Mesodermal cell (in vitro differentiated cells): ENCODE results near the gene MUC5B.
"Not testable (repeated sequence)": the region's sequence is repeated elsewhere in the genome, so short reads cannot be mapped to it uniquely, and the experiment has no call there.

Experiments
- H3K27ac ChIP-seq: 2 replicates; pipeline ENCODE4 v1.7.0; 2013; ENCODE audit warnings: mild to moderate bottlenecking, low read depth, low read length, moderate library complexity; ENCODE audit not compliant: severe bottlenecking
- H3K36me3 ChIP-seq: 2 replicates; pipeline ENCODE4 v1.7.1; 2013; ENCODE audit warnings: mild to moderate bottlenecking, low read length, moderate library complexity; ENCODE audit not compliant: control insufficient read depth, insufficient read depth
- H3K4me1 ChIP-seq: one replicate; pipeline ENCODE4 v1.7.1; 2013; ENCODE audit warnings: mild to moderate bottlenecking, low read length; ENCODE audit not compliant: insufficient read depth, control insufficient read depth, poor library complexity, severe bottlenecking
- H3K4me3 ChIP-seq: 2 replicates; pipeline ENCODE4 v1.7.0; 2013; ENCODE audit warnings: low read length, control low read depth, mild to moderate bottlenecking; ENCODE audit not compliant: insufficient read depth, poor library complexity, severe bottlenecking; ENCODE audit errors: extremely low read depth
- H3K9me3 ChIP-seq: 2 replicates; pipeline ENCODE4 v1.7.1; 2013; ENCODE audit warnings: mild to moderate bottlenecking, low read length, moderate library complexity; ENCODE audit not compliant: control insufficient read depth
- WGBS, 2 experiments: methylation state at CpG; one replicate each; pipeline ENCODE4 v1.1.5; 2013; ENCODE audit warnings: missing lambda C conversion rate in 2 of 2; ENCODE audit not compliant: insufficient coverage in 2 of 2; 5-methylcytosine and 5-hydroxymethylcytosine counted together

MUC5B gene

DNA sequence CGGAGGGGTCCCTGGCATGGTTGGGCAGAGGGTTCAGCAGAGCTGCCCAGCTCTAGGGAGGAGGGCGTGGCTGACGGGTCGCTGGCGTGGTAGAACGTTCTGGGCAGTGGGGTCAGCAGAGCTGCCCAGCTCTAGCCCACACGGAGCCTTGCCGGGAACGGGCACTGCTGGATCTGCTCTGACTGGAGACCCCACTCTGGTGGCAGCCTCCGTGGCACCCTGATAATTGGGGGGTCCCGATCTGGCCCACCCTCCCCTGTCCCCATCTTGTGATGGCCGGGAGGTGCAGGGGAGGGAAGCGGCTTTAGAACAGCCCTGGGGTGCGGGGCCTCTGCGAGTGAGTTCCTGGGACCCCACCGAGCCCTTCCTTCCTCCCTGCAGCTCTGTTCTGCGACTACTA, 43.2 kb upstream of the MUC5B start:
- H3K27ac ChIP-seq = no peak overlapping the region
- no peak overlapping the region for H3K4me3 ChIP-seq
- H3K4me1 ChIP-seq = no peaks in the 10 kb centered on the region
- no peaks in the 10 kb centered on the region for H3K36me3 ChIP-seq
- H3K9me3 ChIP-seq = no peaks in the 10 kb centered on the region
- WGBS, 2 experiments = 86 to 89% methylated on average over 15 to 16 of the region's 17 CpGs

DNA sequence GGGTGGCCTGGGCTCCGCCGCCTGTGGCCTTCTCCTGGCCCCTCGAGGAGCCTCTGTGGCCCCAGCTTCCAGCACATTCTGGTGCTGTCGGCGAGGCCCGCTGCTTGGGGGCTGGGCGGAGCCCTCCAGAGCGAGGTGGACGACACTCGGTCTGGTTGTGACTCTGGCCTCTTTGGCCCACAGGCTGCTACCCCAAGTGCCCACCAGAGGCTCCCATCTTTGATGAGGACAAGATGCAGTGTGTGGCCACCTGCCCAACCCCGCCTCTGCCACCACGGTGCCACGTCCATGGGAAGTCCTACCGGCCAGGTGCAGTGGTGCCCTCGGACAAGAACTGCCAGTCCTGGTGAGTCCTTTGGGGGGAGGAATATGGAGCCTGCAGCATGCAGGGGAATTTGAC, 42.7 kb upstream of the MUC5B start:
- H3K4me3 ChIP-seq = no peak overlapping the region
- 82% methylated on average over 13 to 15 of the region's 15 CpGs for WGBS, 2 experiments

DNA sequence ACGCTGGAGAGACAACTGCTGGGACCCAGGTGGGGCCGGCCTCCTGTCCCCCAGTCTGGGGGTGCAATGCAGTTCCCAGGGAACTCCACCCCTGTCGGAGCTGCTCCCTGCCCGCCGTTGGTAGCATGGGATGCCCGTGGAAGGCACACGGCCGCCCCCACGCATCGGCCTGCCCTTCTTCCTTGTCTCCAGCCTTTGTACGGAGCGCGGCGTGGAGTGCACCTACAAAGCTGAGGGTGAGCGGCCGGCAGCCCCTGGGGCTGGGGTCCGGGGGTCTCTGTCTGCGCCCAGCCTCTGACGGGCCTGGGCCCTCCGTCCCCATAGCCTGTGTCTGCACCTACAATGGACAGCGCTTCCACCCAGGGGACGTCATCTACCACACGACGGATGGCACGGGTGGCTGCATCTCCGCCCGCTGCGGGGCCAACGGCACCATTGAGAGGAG, 41.9 kb upstream of the MUC5B start:
- Histone ChIP-seq H3K27ac (no peak overlapping the region), H3K9me3 (no peaks in the 10 kb centered on the region), H3K36me3 (no peaks in the 10 kb centered on the region), H3K4me1 (no peaks in the 10 kb centered on the region), H3K4me3 (no peak overlapping the region)
- WGBS, 2 experiments = 90 to 93% methylated on average over 26 of the region's 29 CpGs

More for the DNA sequence above, 42.7 kb upstream of the MUC5B start:
- no peaks in the 10 kb centered on the region for H3K4me1 ChIP-seq
- no peaks in the 10 kb centered on the region for H3K36me3 ChIP-seq
- no peaks in the 10 kb centered on the region for H3K9me3 ChIP-seq
- H3K27ac ChIP-seq = no peak overlapping the region

DNA sequence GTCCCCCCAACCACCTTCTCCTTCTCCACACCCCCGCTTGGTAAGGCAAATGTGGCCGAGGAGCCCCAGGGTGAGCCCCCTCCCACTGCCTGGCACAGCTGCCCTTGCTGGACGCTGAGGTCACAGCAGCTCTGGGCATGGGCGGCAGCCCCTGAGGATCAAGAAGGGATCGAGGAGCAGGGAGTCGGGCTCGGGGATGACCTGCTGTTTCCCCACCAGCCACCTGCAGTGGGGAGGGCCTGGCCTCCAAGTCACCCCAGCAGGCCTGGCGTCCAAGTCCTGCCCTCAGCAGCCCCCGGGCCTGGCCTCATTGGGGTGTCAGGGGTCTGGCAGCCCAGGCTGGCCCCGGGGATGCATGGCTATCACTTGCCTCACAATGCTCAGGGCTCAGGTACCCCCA, 41.4 kb upstream of the MUC5B start:
- no peaks in the 10 kb centered on the region for H3K4me1 ChIP-seq
- H3K27ac ChIP-seq = no peak overlapping the region
- no peaks in the 10 kb centered on the region for H3K9me3 ChIP-seq
- no peak overlapping the region for H3K4me3 ChIP-seq
- WGBS, 2 experiments = 81 to 91% methylated on average over 7 to 9 of the region's 10 CpGs
- H3K36me3 ChIP-seq = no peaks in the 10 kb centered on the region

DNA sequence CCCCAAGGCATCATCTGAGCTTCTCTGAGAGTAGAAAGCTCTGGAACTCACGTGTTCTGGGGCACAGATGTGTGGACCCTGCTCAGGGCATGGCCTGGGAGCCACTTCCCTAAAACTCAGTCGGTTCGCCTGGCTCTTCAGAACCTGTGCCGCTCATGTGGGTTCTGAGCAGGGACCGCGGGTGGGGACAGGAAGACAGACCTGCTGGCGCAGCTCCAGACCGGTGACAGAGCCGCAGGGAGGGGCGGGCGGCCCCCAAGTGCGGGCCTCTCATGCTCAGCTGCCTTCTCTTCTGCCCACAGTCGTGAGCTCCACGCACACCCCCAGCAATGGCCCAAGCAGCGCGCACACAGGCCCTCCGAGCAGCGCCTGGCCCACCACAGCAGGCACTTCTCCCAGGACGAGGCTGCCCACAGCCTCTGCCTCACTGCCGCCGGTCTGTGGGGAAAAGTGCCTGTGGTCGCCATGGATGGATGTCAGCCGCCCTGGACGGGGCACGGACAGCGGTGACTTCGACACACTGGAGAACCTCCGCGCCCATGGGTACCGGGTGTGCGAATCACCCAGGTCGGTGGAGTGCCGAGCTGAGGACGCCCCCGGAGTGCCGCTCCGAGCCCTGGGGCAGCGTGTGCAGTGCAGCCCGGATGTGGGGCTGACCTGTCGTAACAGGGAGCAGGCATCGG, 40.9 kb upstream of the MUC5B start:
- no peaks in the 10 kb centered on the region for H3K9me3 ChIP-seq
- H3K36me3 ChIP-seq = no peaks in the 10 kb centered on the region
- WGBS, 2 experiments = 92 to 94% methylated on average over 35 to 41 of the region's 41 CpGs
- no peaks in the 10 kb centered on the region for H3K4me1 ChIP-seq
- no peak overlapping the region for H3K4me3 ChIP-seq
- H3K27ac ChIP-seq = no peak overlapping the region

DNA sequence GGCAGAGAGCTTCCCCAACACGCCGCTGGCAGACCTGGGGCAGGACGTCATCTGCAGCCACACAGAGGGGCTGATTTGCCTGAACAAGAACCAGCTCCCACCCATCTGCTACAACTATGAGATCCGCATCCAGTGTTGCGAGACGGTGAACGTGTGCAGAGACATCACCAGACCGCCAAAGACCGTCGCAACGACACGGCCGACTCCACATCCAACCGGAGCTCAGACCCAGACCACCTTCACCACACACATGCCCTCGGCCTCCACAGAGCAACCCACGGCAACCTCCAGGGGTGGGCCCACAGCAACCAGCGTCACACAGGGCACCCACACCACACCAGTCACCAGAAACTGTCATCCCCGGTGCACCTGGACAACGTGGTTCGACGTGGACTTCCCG, 38.7 kb upstream of the MUC5B start:
- not testable (repeated sequence) for H3K36me3 ChIP-seq, H3K4me3 ChIP-seq
- WGBS, 2 experiments = 93 to 100% methylated on average over 1 to 2 of the region's 22 CpGs

DNA sequence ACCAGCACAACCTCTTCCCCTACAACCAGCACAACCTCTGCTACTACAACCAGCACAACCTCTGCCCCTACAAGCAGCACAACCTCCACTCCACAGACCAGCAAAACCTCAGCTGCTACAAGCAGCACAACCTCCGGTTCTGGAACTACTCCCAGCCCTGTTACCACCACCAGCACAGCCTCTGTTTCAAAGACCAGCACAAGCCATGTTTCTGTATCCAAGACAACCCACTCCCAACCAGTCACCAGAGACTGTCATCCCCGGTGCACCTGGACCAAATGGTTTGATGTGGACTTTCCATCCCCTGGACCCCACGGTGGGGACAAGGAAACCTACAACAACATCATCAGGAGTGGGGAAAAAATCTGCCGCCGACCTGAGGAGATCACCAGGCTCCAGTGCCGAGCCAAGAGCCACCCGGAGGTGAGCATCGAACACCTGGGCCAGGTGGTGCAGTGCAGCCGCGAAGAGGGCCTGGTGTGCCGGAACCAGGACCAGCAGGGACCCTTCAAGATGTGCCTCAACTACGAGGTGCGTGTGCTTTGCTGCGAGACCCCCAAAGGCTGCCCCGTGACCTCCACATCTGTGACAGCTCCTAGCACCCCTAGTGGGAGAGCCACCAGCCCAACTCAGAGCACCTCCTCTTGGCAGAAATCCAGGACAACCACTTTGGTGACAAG, 34.3 kb upstream of the MUC5B start:
- not testable (repeated sequence) for H3K27ac ChIP-seq, H3K9me3 ChIP-seq, H3K36me3 ChIP-seq, H3K4me3 ChIP-seq, H3K4me1 ChIP-seq
- WGBS, 2 experiments = 62 to 80% methylated on average over 4 to 7 of the region's 15 CpGs

More for the DNA sequence above, 38.7 kb upstream of the MUC5B start:
- not testable (repeated sequence) for H3K4me1 ChIP-seq, H3K27ac ChIP-seq, H3K9me3 ChIP-seq

DNA sequence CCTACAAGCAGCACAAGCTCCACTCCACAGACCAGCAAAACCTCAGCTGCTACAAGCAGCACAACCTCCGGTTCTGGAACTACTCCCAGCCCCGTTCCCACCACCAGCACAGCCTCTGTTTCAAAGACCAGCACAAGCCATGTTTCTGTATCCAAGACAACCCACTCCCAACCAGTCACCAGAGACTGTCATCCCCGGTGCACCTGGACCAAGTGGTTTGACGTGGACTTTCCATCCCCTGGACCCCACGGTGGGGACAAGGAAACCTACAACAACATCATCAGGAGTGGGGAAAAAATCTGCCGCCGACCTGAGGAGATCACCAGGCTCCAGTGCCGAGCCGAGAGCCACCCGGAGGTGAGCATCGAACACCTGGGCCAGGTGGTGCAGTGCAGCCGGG, 33.0 kb upstream of the MUC5B start:
- H3K36me3 ChIP-seq, H3K27ac ChIP-seq, H3K9me3 ChIP-seq, H3K4me3 ChIP-seq, H3K4me1 ChIP-seq: not testable (repeated sequence)
- 68% methylated on average over 2 of the region's 12 CpGs; no CpG with 5 or more reads in 1 of the 2 experiments for WGBS, 2 experiments

DNA sequence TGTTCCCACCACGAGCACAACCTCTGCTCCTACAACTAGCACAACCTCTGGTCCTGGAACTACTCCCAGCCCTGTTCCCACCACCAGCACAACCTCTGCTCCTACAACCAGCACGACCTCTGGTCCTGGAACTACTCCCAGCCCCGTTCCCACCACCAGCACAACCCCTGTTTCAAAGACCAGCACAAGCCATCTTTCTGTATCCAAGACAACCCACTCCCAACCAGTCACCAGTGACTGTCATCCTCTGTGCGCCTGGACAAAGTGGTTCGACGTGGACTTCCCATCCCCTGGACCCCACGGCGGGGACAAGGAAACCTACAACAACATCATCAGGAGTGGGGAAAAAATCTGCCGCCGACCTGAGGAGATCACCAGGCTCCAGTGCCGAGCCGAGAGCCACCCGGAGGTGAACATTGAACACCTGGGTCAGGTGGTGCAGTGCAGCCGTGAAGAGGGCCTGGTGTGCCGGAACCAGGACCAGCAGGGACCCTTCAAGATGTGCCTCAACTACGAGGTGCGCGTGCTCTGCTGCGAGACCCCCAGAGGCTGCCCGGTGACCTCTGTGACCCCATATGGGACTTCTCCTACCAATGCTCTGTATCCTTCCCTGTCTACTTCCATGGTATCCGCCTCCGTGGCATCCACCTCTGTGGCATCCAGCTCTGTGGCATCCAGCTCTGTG, 30.9 kb upstream of the MUC5B start:
- not testable (repeated sequence) for H3K36me3 ChIP-seq, H3K4me3 ChIP-seq, H3K9me3 ChIP-seq, H3K27ac ChIP-seq, H3K4me1 ChIP-seq
- 79 to 82% methylated on average over 14 to 16 of the region's 22 CpGs for WGBS, 2 experiments

DNA sequence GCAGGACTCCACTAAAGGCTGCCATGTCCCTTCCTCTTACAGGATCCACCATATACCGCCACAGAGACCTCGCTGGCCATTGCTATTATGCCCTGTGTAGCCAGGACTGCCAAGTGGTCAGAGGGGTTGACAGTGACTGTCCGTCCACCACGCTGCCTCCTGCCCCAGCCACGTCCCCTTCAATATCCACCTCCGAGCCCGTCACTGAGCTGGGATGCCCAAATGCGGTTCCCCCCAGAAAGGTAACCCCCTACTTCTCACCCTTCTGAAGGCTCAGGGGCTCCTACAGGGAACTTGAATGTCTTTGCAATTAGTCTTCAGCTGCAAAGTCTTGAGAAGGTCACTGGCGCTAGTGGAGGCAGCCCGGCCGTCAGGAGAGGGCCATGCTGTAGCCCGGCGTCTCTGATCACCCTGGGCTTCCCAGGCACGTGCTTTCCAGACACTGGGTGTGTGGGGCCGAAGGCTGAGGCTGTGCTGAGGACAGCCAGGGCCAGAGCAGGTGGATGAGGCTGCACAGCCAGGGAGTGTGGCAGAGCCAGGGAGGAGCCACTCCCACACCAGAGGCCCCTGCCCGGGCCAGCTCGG, 30.0 kb upstream of the MUC5B start:
- no peak overlapping the region for H3K27ac ChIP-seq
- no peaks in the 10 kb centered on the region for H3K9me3 ChIP-seq
- no peak overlapping the region for H3K4me3 ChIP-seq
- H3K36me3 ChIP-seq = no peaks in the 10 kb centered on the region
- 87 to 88% methylated on average over 12 to 17 of the region's 17 CpGs for WGBS, 2 experiments
- H3K4me1 ChIP-seq = no peaks in the 10 kb centered on the region
